OCI-LY7 (cell line): Measurements from ENCODE around the gene QPCTL. TPM values are rescaled to one million over a fixed set of nuclear protein-coding genes. Genes with fewer than 3 reads are reported as not detected.

ENCODE experiments used
- BruUV-seq: library from RNA; stranded (reverse); fragments of 400-500 nt; replicated peaks from 2 replicates; lab custom pipeline; 2021; lab: Mats Ljungman, UMichigan
- CTCF ChIA-PET: fragments of 300-600 bp; sonication (Branson Sonifier 250); formaldehyde crosslinking; loops from one replicate; lab custom pipeline; 2022; ENCODE audit warnings: antibody characterized with exemption; ENCODE audit not compliant: unreplicated experiment; lab: Charles Lee
- POLR2A ChIA-PET: fragments of 300-600 bp; sonication (Branson Sonifier 250); formaldehyde crosslinking; loops from one replicate; lab custom pipeline; 2022; ENCODE audit warnings: antibody characterized with exemption; lab: Charles Lee
- DNase-seq: peaks from one replicate; pipeline ENCODE4 v3.0.0-alpha.2; 2015; ENCODE audit warnings: low spot score
- H2AFZ ChIP-seq: fragments of 200-600 bp; sonication (generic), shearing (Covaris generic); 2 replicates; pipeline ENCODE4 v1.6.1; 2014; ENCODE audit warnings: mild to moderate bottlenecking, antibody characterized with exemption, low read length, moderate library complexity
- H3K27ac ChIP-seq: fragments of 200-600 bp; sonication (generic); 2 replicates; pipeline ENCODE4 v1.5.1; 2014; ENCODE audit warnings: mixed run types, low read depth, mild to moderate bottlenecking, moderate library complexity, low read length, inconsistent platforms; ENCODE audit not compliant: poor library complexity, severe bottlenecking
- H3K36me3 ChIP-seq: fragments of 200-600 bp; sonication (generic); 2 replicates; pipeline ENCODE4 v1.6.1; 2014; ENCODE audit warnings: mild to moderate bottlenecking, antibody characterized with exemption, low read length, moderate library complexity, mixed read lengths; ENCODE audit not compliant: insufficient read depth
- H3K4me1 ChIP-seq: fragments of 200-600 bp; sonication (generic); 2 replicates; pipeline ENCODE4 v1.5.1; 2014; ENCODE audit warnings: mild to moderate bottlenecking, low read length; ENCODE audit not compliant: insufficient read depth, poor library complexity, severe bottlenecking
- H3K4me2 ChIP-seq: fragments of 200-600 bp; sonication (generic); 2 replicates; pipeline ENCODE4 v1.6.1; 2014; ENCODE audit warnings: mild to moderate bottlenecking, low read length
- H3K4me3 ChIP-seq: fragments of 200-600 bp; sonication (generic); 2 replicates; pipeline ENCODE4 v1.5.1; 2014; ENCODE audit warnings: mild to moderate bottlenecking, low read depth, low read length; ENCODE audit not compliant: poor library complexity, severe bottlenecking
- H3K79me2 ChIP-seq: fragments of 200-600 bp; sonication (generic); 2 replicates; pipeline ENCODE4 v1.6.1; 2016; ENCODE audit warnings: low read depth, mild to moderate bottlenecking, low read length, moderate library complexity, mixed read lengths; ENCODE audit not compliant: insufficient read depth
- H3K9me2 ChIP-seq: fragments of 200-600 bp; sonication (generic); 2 replicates; pipeline ENCODE4 v1.6.1; 2016; ENCODE audit warnings: mild to moderate bottlenecking, low read length, mixed read lengths; ENCODE audit not compliant: insufficient read depth
- H3K9me3 ChIP-seq: fragments of 200-600 bp; sonication (generic); 2 replicates; pipeline ENCODE4 v1.6.1; 2014; ENCODE audit warnings: mild to moderate bottlenecking, mixed run types, low read length, mixed read lengths
- H4K20me1 ChIP-seq: fragments of 200-600 bp; sonication (generic); 2 replicates; pipeline ENCODE4 v1.6.1; 2014; ENCODE audit warnings: mild to moderate bottlenecking, antibody characterized with exemption, low read length, moderate library complexity, mixed read lengths; ENCODE audit not compliant: insufficient read depth
- CTCF ChIP-seq: fragments of 200-600 bp; sonication (generic); conservative IDR thresholded peaks from 2 replicates; pipeline ENCODE4 v1.5.1; 2014; ENCODE audit warnings: mild to moderate bottlenecking, antibody characterized with exemption, low read length, moderate library complexity, mixed read lengths
- EZH2phosphoT487 ChIP-seq: fragments of 200-600 bp; sonication (generic); IDR thresholded peaks from 2 replicates; pipeline ENCODE4 v1.6.1; 2018; ENCODE audit warnings: low read depth, borderline replicate concordance, mild to moderate bottlenecking, mixed run types, antibody characterized with exemption, low read length, moderate library complexity, mixed read lengths
- intact Hi-C: fragments of 100-400 bp; cut with micrococcal nuclease; formaldehyde crosslinking; loops from one replicate; pipeline ENCODE4 v1.10.0; 2022; ENCODE audit not compliant: unreplicated experiment
- total RNA-seq, 2 experiments: library from RNA; depleted of rRNA in 1 of 2; stranded (reverse); fragments of >200 nt in 1 of 2; shearing (Covaris generic) in 1 of 2; gene quantifications; 2 replicates each; pipeline ENCODE4 v1.2.3, GENCODE V29; 2014 to 2022

Gene QPCTL
- total RNA-seq, 2 experiments from 2014 or later: 24.8 to 26.3 TPM

- H3K36me3 ChIP-seq: no peaks in the 10 kb centered on the region
- CTCF ChIA-PET: no interaction called here
- no peaks in the 10 kb centered on the region for H3K9me2 ChIP-seq
- no peaks in the 10 kb centered on the region for H3K9me3 ChIP-seq
- BruUV-seq: no TSS peak
- peak overlapping the region; percentile 55; the same call in 1 of the 2 replicates for H3K4me2 ChIP-seq
- peaks cover 48% of the 10 kb centered on the region for H3K4me1 ChIP-seq
- TF ChIP-seq CTCF (no peak), EZH2phosphoT487 (no peak)
- intact Hi-C loops: loop anchor here (1.0 to 10.0 kb wide), 5 partner anchors 60 to 219 kb away; partner anchors contain the start of genes ERCC1, OPA3 and VASP
- H3K27ac ChIP-seq: no peak overlapping the region
- no peaks in the 10 kb centered on the region for H3K79me2 ChIP-seq
- no peak for DNase-seq
- POLR2A ChIA-PET: no interaction called here
- no peak overlapping the region for H3K4me3 ChIP-seq
- H2AFZ ChIP-seq: no peak overlapping the region
- H4K20me1 ChIP-seq: no peaks in the 10 kb centered on the region
Observed at GRCh38 chr19:45643927-45644771, 48.3 kb upstream of the QPCTL start.

- CTCF ChIA-PET: interaction anchor here (0.5 kb wide), 2 partner anchors 47 to 166 kb away, joined by 3 read pairs; no protein-coding TSS in a partner anchor
- POLR2A ChIA-PET: interaction anchor here (0.5 to 1.0 kb wide), 5 partner anchors 16 to 645 kb away, joined by 3 to 8 read pairs (median 3); partner anchors contain the start of gene GIPR
- no peak for DNase-seq
- Histone ChIP-seq H4K20me1 (no peaks in the 10 kb centered on the region), H3K4me2 (peak overlapping the region; percentile 72), H3K27ac (no peak overlapping the region), H3K9me3 (no peaks in the 10 kb centered on the region), H3K9me2 (no peaks in the 10 kb centered on the region), H3K36me3 (no peaks in the 10 kb centered on the region), H3K4me1 (peaks cover 40% of the 10 kb centered on the region), H3K79me2 (no peaks in the 10 kb centered on the region), H2AFZ (peak overlapping the region; percentile 98; the same call in 1 of the 2 replicates), H3K4me3 (peak overlapping the region; percentile 68)
- TF ChIP-seq CTCF: no peak
- no TSS peak for BruUV-seq
- intact Hi-C loops: loop anchor here (10.0 kb wide), 1 partner anchor 220 kb away; the partner anchor contains the start of gene ERCC1
Observed at GRCh38 chr19:45645068-45645630, 47.3 kb upstream of the QPCTL start.
